ENCODE measurements around the gene SHISA9. TPM values are rescaled to one million over a fixed set of nuclear protein-coding genes. Genes with fewer than 3 reads are reported as not detected.

The SHISA9 gene
- total RNA-seq, 4 donors from 2014 or later, result 0.30 to 3.1 (median 0.66) TPM

GRCh38 chr16:12998361-12999085 is 97.1 kb downstream of the SHISA9 start:
- H3K4me3 ChIP-seq (ENCODE audit: low read depth, poor library complexity, severe bottlenecking), result no peak overlapping the region
- DNase-seq (ENCODE audit: low spot score in 2 of 2), result no peak
- TF ChIP-seq, protein P1, sequence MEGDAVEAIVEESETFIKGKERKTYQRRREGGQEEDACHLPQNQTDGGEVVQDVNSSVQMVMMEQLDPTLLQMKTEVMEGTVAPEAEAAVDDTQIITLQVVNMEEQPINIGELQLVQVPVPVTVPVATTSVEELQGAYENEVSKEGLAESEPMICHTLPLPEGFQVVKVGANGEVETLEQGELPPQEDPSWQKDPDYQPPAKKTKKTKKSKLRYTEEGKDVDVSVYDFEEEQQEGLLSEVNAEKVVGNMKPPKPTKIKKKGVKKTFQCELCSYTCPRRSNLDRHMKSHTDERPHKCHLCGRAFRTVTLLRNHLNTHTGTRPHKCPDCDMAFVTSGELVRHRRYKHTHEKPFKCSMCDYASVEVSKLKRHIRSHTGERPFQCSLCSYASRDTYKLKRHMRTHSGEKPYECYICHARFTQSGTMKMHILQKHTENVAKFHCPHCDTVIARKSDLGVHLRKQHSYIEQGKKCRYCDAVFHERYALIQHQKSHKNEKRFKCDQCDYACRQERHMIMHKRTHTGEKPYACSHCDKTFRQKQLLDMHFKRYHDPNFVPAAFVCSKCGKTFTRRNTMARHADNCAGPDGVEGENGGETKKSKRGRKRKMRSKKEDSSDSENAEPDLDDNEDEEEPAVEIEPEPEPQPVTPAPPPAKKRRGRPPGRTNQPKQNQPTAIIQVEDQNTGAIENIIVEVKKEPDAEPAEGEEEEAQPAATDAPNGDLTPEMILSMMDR (IDR thresholded peaks at IDR 0.05), result no peak
- no peak for TF ChIP-seq POLR2A (IDR thresholded peaks at IDR 0.05)
- intact Hi-C loops (cut with DNase I; ENCODE audit: low total_unique reads), result no loop called here
- 81 to 87% methylated on average over 7 of the region's 7 CpGs for WGBS, 2 donors

GRCh38 chr16:12999368-12999767 is 98.0 kb downstream of the SHISA9 start:
- intact Hi-C loops (cut with DNase I; ENCODE audit: low total_unique reads), result no loop called here
- WGBS, 2 donors, result 80 to 90% methylated on average over 3 of the region's 3 CpGs
- TF ChIP-seq, protein P1 (IDR thresholded peaks at IDR 0.05), result no peak
- no peak for TF ChIP-seq POLR2A (IDR thresholded peaks at IDR 0.05)

GRCh38 chr16:13005721-13006247 is 104.4 kb downstream of the SHISA9 start:
- WGBS, 2 donors, result 85% methylated on average over 12 of the region's 12 CpGs
- no peak for DNase-seq (ENCODE audit: low spot score in 2 of 2)
- intact Hi-C loops (cut with DNase I; ENCODE audit: low total_unique reads), result no loop called here
- no peak for TF ChIP-seq POLR2A (IDR thresholded peaks at IDR 0.05)
- TF ChIP-seq, protein P1 (IDR thresholded peaks at IDR 0.05), result no peak
- no peak overlapping the region for H3K4me3 ChIP-seq (ENCODE audit: low read depth, poor library complexity, severe bottlenecking)

More at GRCh38 chr16:12999368-12999767, 98.0 kb downstream of the SHISA9 start:
- H3K4me3 ChIP-seq (ENCODE audit: low read depth, poor library complexity, severe bottlenecking), result no peak overlapping the region
- DNase-seq (ENCODE audit: low spot score in 2 of 2), result no peak

DNA sequence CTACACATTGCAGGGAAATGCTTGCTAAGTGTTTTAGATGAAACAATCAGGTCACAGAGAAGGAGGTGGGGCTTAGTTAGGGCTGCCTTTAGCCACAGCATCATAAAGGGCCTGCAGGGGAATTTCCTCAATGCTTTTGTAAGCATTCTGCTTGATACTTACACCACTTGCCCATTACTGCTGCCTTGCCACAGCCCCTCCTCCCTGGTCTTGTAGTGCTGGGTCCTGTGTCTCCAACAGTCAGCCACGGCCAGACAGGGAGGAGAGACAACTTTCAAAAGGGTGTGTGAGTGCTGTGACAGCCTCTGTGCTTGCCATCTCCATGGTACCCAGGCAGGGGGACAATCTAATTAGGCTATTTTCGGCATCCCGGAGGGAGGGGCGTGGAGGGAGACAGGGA is 111.2 kb downstream of the SHISA9 start:
- TF ChIP-seq POLR2A (IDR thresholded peaks at IDR 0.05), result no peak
- TF ChIP-seq, protein P1 (IDR thresholded peaks at IDR 0.05), result no peak
- 15 to 21% methylated on average over 4 of the region's 4 CpGs for WGBS, 2 donors
- intact Hi-C loops (cut with DNase I; ENCODE audit: low total_unique reads), result no loop called here
- no peak overlapping the region for H3K4me3 ChIP-seq (ENCODE audit: low read depth, poor library complexity, severe bottlenecking)
- DNase-seq (ENCODE audit: low spot score in 2 of 2), result no peak

GRCh38 chr16:13013043-13013442 is 111.6 kb downstream of the SHISA9 start:
- DNase-seq (ENCODE audit: low spot score in 2 of 2), result no peak
- TF ChIP-seq, protein P1 (IDR thresholded peaks at IDR 0.05), result no peak
- TF ChIP-seq POLR2A (IDR thresholded peaks at IDR 0.05), result no peak
- 45 to 47% methylated on average over 5 to 6 of the region's 6 CpGs for WGBS, 2 donors
- no peak overlapping the region for H3K4me3 ChIP-seq (ENCODE audit: low read depth, poor library complexity, severe bottlenecking)
- intact Hi-C loops (cut with DNase I; ENCODE audit: low total_unique reads), result no loop called here
